Fibroblast of villous mesenchyme (primary cell): ENCODE measurements around the gene NCAPG. TPM values are rescaled to one million over a fixed set of nuclear protein-coding genes. Genes with fewer than 3 reads are reported as not detected.

Experiments used
- DNase-seq: peaks from one replicate; pipeline ENCODE4 v3.0.0-alpha.2; 2010; ENCODE audit warnings: low read depth
- H3K4me3 ChIP-seq: 2 replicates; pipeline ENCODE4 v1.5.1; 2011; ENCODE audit warnings: low read depth, mild to moderate bottlenecking, low read length
- total RNA-seq: library from RNA; depleted of rRNA; stranded (reverse); fragments of >200 nt; gene quantifications from 2 replicates; pipeline ENCODE4 v1.2.3, GENCODE V29; 2012
- TF ChIP-seq, protein P1 (sequence below): IDR thresholded peaks from 2 replicates; pipeline ENCODE4 v1.5.1; 2012; ENCODE audit warnings: low read depth, mild to moderate bottlenecking, low read length; ENCODE audit not compliant: insufficient read depth

Gene NCAPG
- total RNA-seq, 1 donor, result 32.8 TPM

DNA sequence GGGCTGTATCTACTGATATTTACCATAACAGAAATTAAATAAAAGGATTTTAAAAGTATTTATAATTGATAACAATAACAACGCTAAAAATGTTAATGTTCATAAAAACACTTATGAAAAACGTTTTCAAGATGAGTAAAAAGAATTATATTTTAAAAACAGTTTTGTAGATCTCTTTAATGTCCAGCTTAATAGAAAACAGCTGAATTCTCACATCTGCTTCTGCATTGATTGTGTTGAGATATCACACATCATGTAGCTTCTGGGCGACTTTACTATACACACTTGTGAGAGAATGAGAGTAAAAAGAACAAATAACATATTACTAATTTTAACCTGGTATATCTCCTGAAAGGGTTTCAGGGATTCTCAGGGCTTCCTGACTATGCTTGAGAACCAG lies 83.6 kb downstream of the NCAPG start:
- DNase-seq, result no peak
- TF ChIP-seq, protein P1, sequence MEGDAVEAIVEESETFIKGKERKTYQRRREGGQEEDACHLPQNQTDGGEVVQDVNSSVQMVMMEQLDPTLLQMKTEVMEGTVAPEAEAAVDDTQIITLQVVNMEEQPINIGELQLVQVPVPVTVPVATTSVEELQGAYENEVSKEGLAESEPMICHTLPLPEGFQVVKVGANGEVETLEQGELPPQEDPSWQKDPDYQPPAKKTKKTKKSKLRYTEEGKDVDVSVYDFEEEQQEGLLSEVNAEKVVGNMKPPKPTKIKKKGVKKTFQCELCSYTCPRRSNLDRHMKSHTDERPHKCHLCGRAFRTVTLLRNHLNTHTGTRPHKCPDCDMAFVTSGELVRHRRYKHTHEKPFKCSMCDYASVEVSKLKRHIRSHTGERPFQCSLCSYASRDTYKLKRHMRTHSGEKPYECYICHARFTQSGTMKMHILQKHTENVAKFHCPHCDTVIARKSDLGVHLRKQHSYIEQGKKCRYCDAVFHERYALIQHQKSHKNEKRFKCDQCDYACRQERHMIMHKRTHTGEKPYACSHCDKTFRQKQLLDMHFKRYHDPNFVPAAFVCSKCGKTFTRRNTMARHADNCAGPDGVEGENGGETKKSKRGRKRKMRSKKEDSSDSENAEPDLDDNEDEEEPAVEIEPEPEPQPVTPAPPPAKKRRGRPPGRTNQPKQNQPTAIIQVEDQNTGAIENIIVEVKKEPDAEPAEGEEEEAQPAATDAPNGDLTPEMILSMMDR, result no peak
- H3K4me3 ChIP-seq, result no peak overlapping the region

Other genes starting within 250 kb of the NCAPG start
- gene LAP3, start 233.8 kb upstream of the NCAPG start, total RNA-seq, result 94.6 and 115 TPM in 2 replicates
- 10.0 and 13.0 TPM in 2 replicates for gene MED28, start 196.3 kb upstream of the NCAPG start, total RNA-seq
- under 0.01 TPM in 1 of 2 replicates, not detected in the other for gene FAM184B, start 29.4 kb upstream of the NCAPG start, total RNA-seq
- gene DCAF16, start 222 bp upstream of the NCAPG start, total RNA-seq, result 21.2 and 23.8 TPM in 2 replicates
- 14.2 and 19.4 TPM in 2 replicates for gene LCORL, start 210.8 kb downstream of the NCAPG start, total RNA-seq